ENCODE data around the gene BCAR3.
A peak's percentile ranks its signal among the peaks of the same experiment; 100 is the strongest.

Gene BCAR3

GRCh38 chr1:93620172-93620840 lies 61.3 kb downstream of the BCAR3 start:
- TF ChIP-seq CREB1 (IDR thresholded peaks at IDR 0.05; ENCODE audit: low read depth) (no peak), RAD21 (IDR thresholded peaks at IDR 0.05; ENCODE audit: low read depth) (no peak), ZBTB7A (IDR thresholded peaks at IDR 0.05; ENCODE audit: low read depth) (no peak), REST (IDR thresholded peaks at IDR 0.05; ENCODE audit: low read depth) (no peak), EP300 (IDR thresholded peaks at IDR 0.05; ENCODE audit: borderline replicate concordance) (no peak), FOXM1 (IDR thresholded peaks at IDR 0.05; ENCODE audit: borderline replicate concordance, low read depth) (no peak), YY1 (IDR thresholded peaks at IDR 0.05; ENCODE audit: low read depth) (no peak)

DNA sequence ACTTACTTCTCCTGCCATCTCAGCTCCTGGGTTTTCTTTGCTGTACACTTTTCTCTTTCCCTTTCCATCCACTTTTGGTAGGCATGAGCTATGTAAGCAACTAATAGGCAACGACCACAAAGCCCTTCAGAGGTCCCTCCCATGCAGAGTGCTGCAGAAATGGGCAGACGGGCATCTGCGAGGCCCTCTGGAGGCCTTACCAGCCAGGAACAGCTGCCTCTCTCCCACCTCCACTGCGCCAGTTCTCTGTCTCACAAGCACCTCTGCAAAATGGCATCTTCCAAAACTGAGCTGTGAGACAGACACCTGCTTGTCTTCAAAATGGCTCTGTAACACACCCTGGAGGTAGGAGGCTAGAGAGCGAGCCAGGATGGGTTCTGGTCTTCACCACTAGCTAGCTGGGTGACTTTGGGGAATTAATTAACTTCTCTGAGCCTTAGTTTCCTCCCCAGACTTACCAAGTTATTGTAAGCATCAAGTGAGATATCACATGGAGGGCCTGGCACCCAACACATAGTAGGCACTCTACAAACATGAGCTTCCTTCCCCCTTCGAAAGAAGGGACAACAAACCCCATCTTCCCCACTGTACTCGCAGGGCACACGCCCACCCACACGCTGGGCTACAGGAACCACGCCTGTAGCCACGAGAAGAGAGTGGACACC lies 62.0 kb downstream of the BCAR3 start:
- TF ChIP-seq RAD21 (IDR thresholded peaks at IDR 0.05; ENCODE audit: low read depth): peak; percentile 33; the same call in 1 of the 2 replicates
- TF ChIP-seq TAF1 (IDR thresholded peaks at IDR 0.05; ENCODE audit: low read depth): no peak

DNA sequence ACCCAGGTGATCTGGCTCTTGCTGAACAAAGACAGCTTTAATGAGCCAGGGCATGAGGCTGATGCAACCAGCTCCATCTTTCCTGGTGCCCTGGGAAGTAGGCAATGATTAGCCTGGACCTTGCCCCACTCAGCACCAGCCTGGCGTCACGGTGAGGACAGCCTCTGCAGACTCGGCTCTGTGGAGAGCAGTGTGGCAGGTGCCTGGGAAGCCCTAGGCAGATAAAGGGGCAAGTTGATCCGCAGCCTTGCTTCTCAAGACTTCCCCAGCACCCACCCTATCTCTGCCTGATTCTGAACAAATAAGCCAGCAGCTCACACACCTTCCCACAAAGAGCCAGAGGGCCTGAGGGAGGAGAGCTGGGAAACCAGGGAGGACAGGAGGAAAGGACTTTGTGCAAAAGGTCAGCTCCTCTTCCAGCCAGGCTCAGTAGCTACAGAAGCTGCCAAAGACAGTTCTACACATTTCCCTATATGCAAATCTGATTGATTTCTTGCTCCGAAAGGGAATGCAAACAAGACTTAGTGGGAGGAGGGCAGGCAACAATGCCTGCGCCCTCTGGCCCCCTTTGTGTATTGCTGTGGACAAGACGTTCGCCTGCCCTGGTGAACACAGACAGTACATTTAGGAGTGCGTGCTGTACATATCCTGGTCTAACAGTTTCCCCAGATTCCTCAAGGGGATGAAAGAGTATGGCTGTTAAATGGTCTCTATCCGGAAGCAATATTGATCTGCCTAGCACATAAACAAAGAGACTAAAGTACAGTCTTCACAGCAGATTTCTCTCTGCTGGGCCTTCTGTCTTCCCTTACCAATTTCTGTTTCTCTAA lies 63.8 kb downstream of the BCAR3 start:
- no peak for TF ChIP-seq CREB1 (IDR thresholded peaks at IDR 0.05; ENCODE audit: low read depth)
- no peak for TF ChIP-seq FOXM1 (IDR thresholded peaks at IDR 0.05; ENCODE audit: borderline replicate concordance, low read depth)
- no peak for TF ChIP-seq REST (IDR thresholded peaks at IDR 0.05; ENCODE audit: low read depth)
- no peak for TF ChIP-seq CEBPB (IDR thresholded peaks at IDR 0.05)
- TF ChIP-seq EP300 (IDR thresholded peaks at IDR 0.05; ENCODE audit: borderline replicate concordance): no peak
- TF ChIP-seq, protein P1, sequence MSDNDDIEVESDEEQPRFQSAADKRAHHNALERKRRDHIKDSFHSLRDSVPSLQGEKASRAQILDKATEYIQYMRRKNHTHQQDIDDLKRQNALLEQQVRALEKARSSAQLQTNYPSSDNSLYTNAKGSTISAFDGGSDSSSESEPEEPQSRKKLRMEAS (IDR thresholded peaks at IDR 0.05): no peak
- TF ChIP-seq EGR1 (IDR thresholded peaks at IDR 0.05): no peak
- TF ChIP-seq, protein P2, sequence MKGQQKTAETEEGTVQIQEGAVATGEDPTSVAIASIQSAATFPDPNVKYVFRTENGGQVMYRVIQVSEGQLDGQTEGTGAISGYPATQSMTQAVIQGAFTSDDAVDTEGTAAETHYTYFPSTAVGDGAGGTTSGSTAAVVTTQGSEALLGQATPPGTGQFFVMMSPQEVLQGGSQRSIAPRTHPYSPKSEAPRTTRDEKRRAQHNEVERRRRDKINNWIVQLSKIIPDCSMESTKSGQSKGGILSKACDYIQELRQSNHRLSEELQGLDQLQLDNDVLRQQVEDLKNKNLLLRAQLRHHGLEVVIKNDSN (IDR thresholded peaks at IDR 0.05): no peak
- TF ChIP-seq ZBTB7A (IDR thresholded peaks at IDR 0.05; ENCODE audit: low read depth): no peak
- TF ChIP-seq TCF12 (IDR thresholded peaks at IDR 0.05; ENCODE audit: low read depth): no peak
- TF ChIP-seq YY1 (IDR thresholded peaks at IDR 0.05; ENCODE audit: low read depth): no peak

- TF ChIP-seq EGR1 (IDR thresholded peaks at IDR 0.05) (no peak), REST (IDR thresholded peaks at IDR 0.05; ENCODE audit: low read depth) (no peak), NFIC (IDR thresholded peaks at IDR 0.05) (no peak), TCF12 (IDR thresholded peaks at IDR 0.05; ENCODE audit: low read depth) (no peak), FOXM1 (IDR thresholded peaks at IDR 0.05; ENCODE audit: borderline replicate concordance, low read depth) (no peak), YY1 (IDR thresholded peaks at IDR 0.05; ENCODE audit: low read depth) (no peak), CEBPB (IDR thresholded peaks at IDR 0.05) (no peak), EP300 (IDR thresholded peaks at IDR 0.05; ENCODE audit: borderline replicate concordance) (no peak), TAF1 (IDR thresholded peaks at IDR 0.05; ENCODE audit: low read depth) (no peak), RAD21 (IDR thresholded peaks at IDR 0.05; ENCODE audit: low read depth) (no peak), ZBTB7A (IDR thresholded peaks at IDR 0.05; ENCODE audit: low read depth) (no peak), TEAD4 (IDR thresholded peaks at IDR 0.05) (no peak), CREB1 (IDR thresholded peaks at IDR 0.05; ENCODE audit: low read depth) (no peak)
- TF ChIP-seq, protein P2 (IDR thresholded peaks at IDR 0.05): no peak
- TF ChIP-seq, protein P1 (IDR thresholded peaks at IDR 0.05): no peak
Observed at GRCh38 chr1:93616996-93617669, 64.5 kb downstream of the BCAR3 start.
